K562 (cell line): ENCODE measurements around the gene NBEA. TPM values are rescaled to one million over a fixed set of nuclear protein-coding genes. Genes with fewer than 3 reads are reported as not detected.

Source experiments
- ATAC-seq: fragments of 200-7000 bp; cut with Tn5 transposase; 3 replicates; pipeline ENCODE4 v1.9.1; 2020; ENCODE audit warnings: moderate library complexity
- BruUV-seq: library from RNA; stranded (reverse); fragments of 400-500 nt; replicated peaks from 2 replicates; lab custom pipeline; 2021; lab: Mats Ljungman, UMichigan
- CTCF ChIA-PET: fragments of 300-600 bp; formaldehyde crosslinking; extraction: SDS; loops from one replicate; lab custom pipeline; 2021; ENCODE audit warnings: low intra/inter-chr PET ratio; lab: Yijun Ruan, JAX
- POLR2A ChIA-PET: fragments of 300-600, 350-650 bp; sonication (Branson Sonifier 250); formaldehyde crosslinking; extraction: SDS; loops from one replicate; lab custom pipeline; 2021; ENCODE audit warnings: antibody characterized with exemption, inconsistent platforms; lab: Yijun Ruan, JAX
- DNase-seq, 4 experiments: peaks; one replicate each; pipeline versions ENCODE4 v3.0.0 to v3.0.0-alpha.2; 2011 to 2018; ENCODE audit warnings: low spot score in 3 of 4, mixed read lengths in 3 of 4; ENCODE audit errors: extremely low read depth in 1 of 4
- FAIRE-seq: peaks from 2 replicates; lab custom pipeline; 2011; peaks lifted over from hg19 to GRCh38; lab: Jason Lieb, UNC
- H2AFZ ChIP-seq: 2 replicates; pipeline ENCODE4 v1.6.0; 2011; ENCODE audit warnings: low read depth, low read length, control low read depth, inconsistent platforms
- H3K27ac ChIP-seq: fragments of 200-600 bp; 3 replicates; pipeline ENCODE4 v1.8.0; 2011; ENCODE audit warnings: low read depth, mild to moderate bottlenecking, control low read depth, inconsistent platforms, low read length, moderate library complexity, mixed read lengths; ENCODE audit errors: extremely low read depth
- H3K27me3 ChIP-seq, 2 experiments: fragments of 300-600 bp in 1 of 2; 2 replicates in 1 of 2; 3 replicates in 1 of 2; pipeline versions ENCODE4 v1.6.0 to v1.8.0; 2011; ENCODE audit warnings: inconsistent platforms in 2 of 2, low read length in 2 of 2, mild to moderate bottlenecking in 1 of 2, mixed read lengths in 1 of 2, moderate library complexity in 1 of 2; ENCODE audit not compliant: control insufficient read depth in 2 of 2, insufficient read depth in 2 of 2
- H3K36me3 ChIP-seq: fragments of 300-600 bp; 3 replicates; pipeline ENCODE4 v1.8.0; 2011; ENCODE audit warnings: mild to moderate bottlenecking, low read length, inconsistent platforms; ENCODE audit not compliant: control insufficient read depth, insufficient read depth
- H3K4me1 ChIP-seq, 2 experiments: fragments of 200-600 bp in 1 of 2; replicated peaks in 1 of 2; 2 replicates in 1 of 2; 3 replicates in 1 of 2; pipeline versions ENCODE4 v1.5.1 to v1.8.0; 2011; ENCODE audit warnings: inconsistent platforms in 2 of 2, low read length in 2 of 2, mild to moderate bottlenecking in 1 of 2, mixed read lengths in 1 of 2, moderate library complexity in 1 of 2; ENCODE audit not compliant: control insufficient read depth in 2 of 2, insufficient read depth in 2 of 2
- H3K4me2 ChIP-seq: 2 replicates; pipeline ENCODE4 v1.6.1; 2011; ENCODE audit warnings: low read length, control low read depth, inconsistent platforms, mixed read lengths; ENCODE audit not compliant: insufficient read depth
- H3K4me3 ChIP-seq: fragments of 200-600 bp; sonication (generic), shearing (Covaris generic); 2 replicates; pipeline ENCODE4 v1.5.1; 2016; ENCODE audit warnings: control low read depth, inconsistent platforms
- H3K79me2 ChIP-seq: fragments of 200-600 bp; 3 replicates; pipeline ENCODE4 v1.8.0; 2011; ENCODE audit warnings: low read length, inconsistent platforms; ENCODE audit not compliant: control insufficient read depth, insufficient read depth
- H3K9ac ChIP-seq, 2 experiments: 2 replicates each; pipeline versions ENCODE4 v1.6.0 to v1.6.1; 2011; ENCODE audit warnings: low read depth in 2 of 2, low read length in 2 of 2, control low read depth in 1 of 2, inconsistent platforms in 1 of 2, mild to moderate bottlenecking in 1 of 2, mixed read lengths in 1 of 2; ENCODE audit not compliant: insufficient read depth in 1 of 2
- H3K9me1 ChIP-seq: one replicate; pipeline ENCODE4 v1.6.0; 2011; ENCODE audit warnings: inconsistent platforms, mild to moderate bottlenecking, low read length, moderate library complexity; ENCODE audit not compliant: control insufficient read depth, insufficient read depth
- H3K9me3 ChIP-seq: replicated peaks from 2 replicates; pipeline ENCODE4 v1.5.1; 2011; ENCODE audit warnings: low read depth, low read length, inconsistent platforms; ENCODE audit not compliant: control insufficient read depth, insufficient read depth
- H4K20me1 ChIP-seq: replicated peaks from 2 replicates; pipeline ENCODE4 v1.6.1; 2011; ENCODE audit warnings: low read length, inconsistent platforms, mixed read lengths; ENCODE audit not compliant: control insufficient read depth, insufficient read depth
- CREB3L1 ChIP-seq: fragments of 450-650 bp; IDR thresholded peaks from 2 replicates; pipeline ENCODE4 v1.6.1; 2014; ENCODE audit warnings: low read depth, mild to moderate bottlenecking, moderate library complexity, borderline replicate concordance
- STAG1 ChIP-seq: sonication (generic); formaldehyde crosslinking; IDR thresholded peaks from 2 replicates; pipeline ENCODE4 v1.5.0; 2020; ENCODE audit warnings: missing genetic modification reagents, borderline replicate concordance
- ZBTB34 ChIP-seq: fragments of 250-450 bp; sonication (Bioruptor Pico); IDR thresholded peaks from 2 replicates; pipeline ENCODE4 v1.8.0; 2021; ENCODE audit warnings: mild to moderate bottlenecking, moderate library complexity
- WGBS: fragments of 100-300 bp; shearing (Covaris generic); methylation state at CpG from one replicate; pipeline ENCODE4 v1.1.6; 2016; ENCODE audit warnings: low coverage, mixed read lengths; ENCODE audit not compliant: insufficient coverage; ENCODE audit errors: missing lambda C conversion rate; 5-methylcytosine and 5-hydroxymethylcytosine counted together
- in situ Hi-C: fragments of 300-500 bp; cut with MboI; formaldehyde crosslinking; loops from 4 replicates; pipeline ENCODE4 v1.15.0; 2018; ENCODE audit warnings: inconsistent platforms, mixed read lengths
- intact Hi-C: fragments of 100-400 bp; cut with micrococcal nuclease; formaldehyde crosslinking; loops from 2 replicates; pipeline ENCODE4 v1.14.2; 2022
- polyA plus RNA-seq, 8 experiments: library from polyadenylated mRNA; depleted of rRNA in 4 of 8; stranded (reverse) in 5 of 8; unstranded in 3 of 8; fragments of >200 nt; fragmentation: Nextera tagmentation in 2 of 8; fragmentation: Illumina TruSeq in 1 of 8; extraction: Ambion mirVana in 2 of 8; extraction: Trizol in 1 of 8; gene quantifications; 2 replicates each; pipeline versions ENCODE4 v1.2.1 to v1.2.3, GENCODE V29; 2011 to 2014; ENCODE audit warnings: inconsistent platforms in 1 of 8, missing spikeins in 1 of 8
- total RNA-seq, 7 experiments: library from RNA; depleted of rRNA in 6 of 7; stranded (reverse); fragments of >200 nt in 6 of 7; fragmentation: Illumina TruSeq in 2 of 7; extraction: Trizol in 2 of 7; gene quantifications; 2 replicates each; pipeline versions ENCODE4 v1.2.1 to v1.2.3, GENCODE V29; 2011 to 2021; ENCODE audit warnings: low replicate concordance in 1 of 7

The NBEA gene
- total and polyA plus RNA-seq, 9 of the 15 experiments (the other 6 are each of a cell fraction or from before 2014, with no cell fraction given) = 0.03 to 0.94 (median 0.05) TPM; not detected in 2

- no TSS peak for BruUV-seq
- H3K36me3 ChIP-seq = no peaks in the 10 kb centered on the region
- intact Hi-C loops (no loop called here), in situ Hi-C loops (no loop called here)
- no peaks in the 10 kb centered on the region for H3K4me1 ChIP-seq
- CTCF ChIA-PET = no interaction called here
- POLR2A ChIA-PET = no interaction called here
- no peaks in the 10 kb centered on the region for H3K9me3 ChIP-seq
- DNase-seq (no peak), FAIRE-seq (no peak), ATAC-seq (no peak)
- no peaks in the 10 kb centered on the region for H3K27me3 ChIP-seq
- H3K9ac ChIP-seq = no peak overlapping the region
- H2AFZ ChIP-seq = no peak overlapping the region
- H3K27ac ChIP-seq = no peak overlapping the region
- no peaks in the 10 kb centered on the region for H3K9me1 ChIP-seq
- H3K4me3 ChIP-seq = no peak overlapping the region
- TF ChIP-seq STAG1 (CRISPR knock-in tag) (no peak), ZBTB34 (no peak), CREB3L1 (no peak)
- H3K4me2 ChIP-seq = no peak overlapping the region
- no peaks in the 10 kb centered on the region; the same call in 1 of the 2 replicates for H4K20me1 ChIP-seq
- no peaks in the 10 kb centered on the region for H3K79me2 ChIP-seq
- WGBS = 0% methylated on average over 2 of the region's 2 CpGs
Measured at GRCh38 chr13:35702316-35702715, 760.2 kb downstream of the NBEA start.
